GM19351 (cell line): ENCODE measurements around the gene BPIFB2.
"Not testable (repeated sequence)": the region's sequence is repeated elsewhere in the genome, so short reads cannot be mapped to it uniquely, and the experiment has no call there.

Experiments used
- ATAC-seq: cut with Tn5 transposase; IDR thresholded peaks from one replicate; pipeline ENCODE4 v1.9.1; 2021; ENCODE audit warnings: mild to moderate bottlenecking, moderate library complexity; ENCODE audit not compliant: unreplicated experiment

The BPIFB2 gene, protein sequence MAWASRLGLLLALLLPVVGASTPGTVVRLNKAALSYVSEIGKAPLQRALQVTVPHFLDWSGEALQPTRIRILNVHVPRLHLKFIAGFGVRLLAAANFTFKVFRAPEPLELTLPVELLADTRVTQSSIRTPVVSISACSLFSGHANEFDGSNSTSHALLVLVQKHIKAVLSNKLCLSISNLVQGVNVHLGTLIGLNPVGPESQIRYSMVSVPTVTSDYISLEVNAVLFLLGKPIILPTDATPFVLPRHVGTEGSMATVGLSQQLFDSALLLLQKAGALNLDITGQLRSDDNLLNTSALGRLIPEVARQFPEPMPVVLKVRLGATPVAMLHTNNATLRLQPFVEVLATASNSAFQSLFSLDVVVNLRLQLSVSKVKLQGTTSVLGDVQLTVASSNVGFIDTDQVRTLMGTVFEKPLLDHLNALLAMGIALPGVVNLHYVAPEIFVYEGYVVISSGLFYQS

DNA sequence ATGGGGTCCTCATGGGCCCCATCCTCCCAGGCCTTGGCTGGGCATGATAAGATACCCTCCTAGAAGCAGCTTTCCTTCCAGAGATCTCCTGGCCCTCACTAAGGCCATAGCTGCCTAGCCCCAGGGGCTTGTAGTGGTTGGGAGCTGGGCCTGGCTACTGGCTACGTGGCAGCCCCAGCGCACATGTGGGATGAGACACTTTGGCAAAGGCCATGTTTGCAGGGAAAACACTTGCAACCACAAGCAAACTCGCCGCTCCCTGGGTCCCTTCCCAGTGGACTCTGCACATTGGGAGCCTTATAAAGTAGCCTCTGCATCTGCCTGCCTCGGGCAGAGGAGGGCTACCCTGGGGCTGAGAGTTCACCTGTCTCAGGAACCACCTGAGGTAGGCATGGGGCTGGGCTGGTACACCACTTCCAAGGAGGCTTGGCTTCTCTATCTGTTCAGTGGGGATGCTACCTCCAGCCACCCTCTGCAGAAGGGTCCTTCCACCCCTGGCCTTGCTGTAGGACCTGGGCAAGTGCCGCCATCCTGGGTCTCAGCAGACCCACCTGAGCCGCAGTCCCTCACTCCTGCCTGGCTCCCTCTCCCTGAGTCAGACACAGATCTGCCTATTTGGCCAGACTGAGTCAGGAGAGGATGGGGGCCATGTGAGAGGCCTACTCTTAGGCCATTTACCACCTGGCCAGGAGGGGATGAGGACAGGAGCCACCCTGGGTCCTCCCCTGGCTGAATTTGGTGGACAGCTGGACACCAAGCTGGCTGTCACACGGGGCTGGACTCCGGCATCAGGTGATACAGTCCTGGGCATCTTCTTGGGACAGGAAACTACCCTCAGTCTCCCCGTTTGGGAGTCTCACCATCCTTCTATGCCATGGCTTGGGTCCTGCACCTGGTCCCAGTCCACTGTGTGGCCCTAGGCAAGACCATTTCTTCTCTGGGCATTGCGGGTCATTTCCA is at the start of gene BPIFB2:
Gene BPIFB2, plus strand, starts transcription at position 329 of the 960 bp plus-strand sequence. CDS start 871 bp downstream, outside the sequence.
- no peak for ATAC-seq

DNA sequence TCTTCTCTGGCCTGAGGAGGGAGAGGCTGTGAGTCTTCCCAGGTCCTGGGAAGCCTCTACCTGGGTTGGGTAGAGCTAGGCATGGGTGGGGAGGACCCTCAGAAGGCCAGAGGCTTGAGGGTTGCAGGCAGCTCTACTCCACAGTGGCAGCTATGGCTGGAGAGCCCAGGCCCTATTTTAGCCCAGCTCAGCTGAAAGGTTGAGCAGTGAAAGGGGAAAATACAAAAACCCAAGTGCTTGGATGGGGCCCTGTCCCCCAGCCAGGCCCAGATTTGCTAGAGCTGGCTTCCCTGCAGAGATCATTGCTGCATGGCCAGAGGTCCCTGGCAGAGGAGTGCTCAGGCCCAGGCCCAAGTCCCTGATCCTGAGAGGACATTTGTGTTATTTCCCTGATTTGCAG is 48.9 kb upstream of the BPIFB2 start:
- ATAC-seq, result no peak

DNA sequence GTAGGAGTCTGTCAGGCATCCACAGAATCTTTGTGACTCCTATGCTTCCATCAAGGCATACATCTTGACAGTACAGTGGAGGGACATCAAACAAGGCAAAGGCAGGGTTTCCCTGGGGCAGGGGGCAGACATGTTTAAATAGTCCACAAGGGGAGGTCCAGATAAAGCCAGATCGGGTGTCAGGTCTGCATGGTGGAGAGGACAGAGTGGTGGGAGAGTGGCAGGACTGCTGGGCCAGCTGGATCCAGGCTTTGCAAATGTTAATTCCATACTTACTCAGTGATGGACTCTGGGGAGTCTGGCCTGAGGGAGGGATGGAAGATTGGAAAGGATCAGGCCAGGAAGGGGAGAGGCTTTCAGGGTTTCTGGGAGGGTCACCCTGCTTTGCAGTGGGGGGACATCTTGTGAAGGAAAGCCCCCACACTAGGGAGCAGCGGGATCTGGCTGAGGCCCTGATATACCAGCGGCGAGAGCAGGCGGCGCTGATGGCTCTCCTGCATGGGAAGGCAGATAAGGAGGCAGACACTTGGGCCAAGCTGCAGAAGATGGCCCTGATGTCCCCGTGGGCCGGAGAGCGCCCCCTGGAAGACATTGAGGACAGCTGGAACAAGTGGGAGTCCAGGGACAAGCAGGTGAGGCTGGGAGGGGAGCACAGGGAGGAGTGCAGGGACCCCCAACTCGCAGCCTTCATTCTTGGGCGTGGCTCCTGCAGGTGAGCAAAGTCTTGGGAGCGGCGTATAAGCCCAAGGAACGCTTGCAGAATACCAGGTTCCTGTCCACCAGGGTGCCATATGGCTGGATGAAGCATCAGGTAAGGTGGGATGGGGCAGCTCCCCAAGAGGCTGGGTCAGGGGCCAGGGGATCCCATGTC is 47.9 kb upstream of the BPIFB2 start:
- ATAC-seq, result no peak

DNA sequence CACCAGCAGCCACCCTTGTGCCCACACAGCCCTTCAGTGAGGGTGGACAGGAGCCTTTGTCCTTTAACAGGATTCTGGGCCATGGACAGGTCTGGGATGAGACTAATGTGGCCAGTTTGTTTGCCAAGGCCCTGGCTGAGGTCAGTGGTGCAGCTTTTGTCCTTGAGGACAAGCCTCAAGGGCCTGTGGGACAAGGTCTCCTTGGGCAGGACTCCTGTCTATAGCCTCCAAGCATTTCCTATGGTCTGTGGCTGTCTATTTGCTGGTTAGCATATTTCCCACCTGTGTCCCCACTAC is 47.3 kb upstream of the BPIFB2 start:
- no peak for ATAC-seq

DNA sequence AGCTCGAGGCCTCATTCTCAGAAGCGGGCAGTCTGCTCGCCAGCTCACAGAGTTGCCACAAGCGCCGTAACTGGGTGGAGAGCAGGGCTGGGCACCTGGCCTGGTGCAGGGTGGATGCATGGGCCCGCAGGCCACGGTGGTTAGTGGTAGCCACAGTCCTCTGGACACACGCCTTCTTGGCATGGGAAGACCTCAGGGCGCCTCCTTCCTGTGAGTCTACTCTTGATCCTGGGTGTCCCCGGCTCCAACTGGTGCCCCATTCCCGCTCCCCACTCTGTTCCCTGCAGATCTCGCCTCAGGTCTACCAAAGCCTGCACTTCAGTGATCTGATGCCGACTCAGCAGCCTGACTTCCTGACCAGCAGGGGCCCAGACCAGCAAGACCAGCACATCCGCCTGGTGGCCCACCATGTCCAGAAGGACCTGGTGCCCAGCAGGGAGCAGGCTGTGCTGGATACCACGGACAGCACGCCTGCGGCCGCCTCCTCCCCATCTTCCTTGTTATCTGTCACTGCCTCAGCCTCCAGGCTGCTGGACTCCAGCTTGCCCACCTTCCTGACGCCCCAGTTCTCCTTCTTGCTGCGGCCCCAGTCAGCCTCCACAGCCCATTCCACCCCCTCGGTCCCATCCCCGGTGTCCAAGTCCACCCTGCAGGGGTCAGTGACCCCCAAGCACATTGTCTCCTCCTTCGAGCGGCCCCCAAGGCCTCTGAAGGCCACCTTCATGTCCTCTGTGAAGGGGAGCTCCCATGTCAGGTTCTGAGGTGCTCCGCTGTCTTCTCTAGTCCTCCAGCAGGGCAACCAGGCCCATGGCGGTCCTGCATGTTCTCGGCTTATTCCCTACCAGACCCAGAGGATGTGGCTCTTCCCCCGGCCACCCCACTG is 46.4 kb upstream of the BPIFB2 start:
- no peak for ATAC-seq

DNA sequence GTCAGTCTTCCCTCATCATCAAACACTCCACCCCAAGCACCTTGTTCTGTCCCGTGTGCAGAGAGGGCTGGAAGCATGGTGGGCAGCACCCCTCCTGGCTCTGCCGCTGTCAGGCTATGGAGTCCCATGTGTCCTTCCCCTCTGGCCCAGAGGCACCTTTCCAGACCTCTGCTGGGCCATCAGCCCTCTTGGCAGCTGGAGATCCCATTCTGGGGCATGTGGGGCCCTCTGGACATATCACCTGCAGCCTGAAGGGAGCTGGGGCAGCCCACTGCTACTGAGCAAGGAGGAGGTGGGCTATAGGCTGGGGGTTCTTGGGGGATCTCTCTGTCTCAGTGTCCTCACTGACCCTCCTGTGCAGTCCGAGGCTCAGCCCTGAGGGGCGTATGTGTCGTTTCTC is 45.5 kb upstream of the BPIFB2 start:
- ATAC-seq, result no peak

DNA sequence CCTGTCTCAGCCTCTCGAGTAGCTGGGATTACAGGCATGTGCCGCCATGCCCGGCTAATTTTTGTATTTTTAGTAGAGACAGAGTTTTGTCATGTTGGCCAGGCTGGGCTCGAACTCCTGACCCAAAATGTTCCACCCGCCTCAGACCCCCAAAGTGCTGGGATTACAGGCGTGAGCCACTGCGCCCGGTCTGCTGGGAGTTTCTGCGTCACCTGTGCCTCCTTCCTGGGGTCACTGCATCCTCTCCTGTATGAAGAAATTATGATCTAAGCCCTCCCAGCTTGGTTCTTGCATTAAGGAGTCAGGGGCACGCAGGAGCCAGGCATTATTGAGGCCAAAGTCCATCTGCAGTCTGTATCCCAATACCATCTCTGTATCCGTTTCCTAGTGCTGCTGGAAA is 44.9 kb upstream of the BPIFB2 start:
- ATAC-seq, result not testable (repeated sequence)

DNA sequence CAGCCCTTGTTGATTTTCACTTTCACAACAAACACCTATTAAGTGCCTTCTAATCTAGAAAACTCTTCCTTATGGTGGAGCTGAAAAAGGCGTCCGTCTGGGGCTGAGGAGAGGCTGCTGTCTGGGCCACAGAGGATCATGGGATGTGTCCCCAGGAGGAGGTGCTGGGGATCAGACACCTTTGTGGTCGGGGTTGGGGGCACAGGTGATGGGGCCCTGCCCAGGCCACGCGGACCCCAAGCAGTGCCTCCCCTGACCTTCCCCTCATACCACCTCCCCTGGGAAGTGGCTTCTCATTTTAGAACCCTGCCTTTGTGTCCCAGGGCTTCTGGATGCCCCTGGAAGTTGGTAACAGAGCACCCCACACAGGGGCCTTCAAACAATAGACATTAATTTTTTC is 44.3 kb upstream of the BPIFB2 start:
- ATAC-seq, result no peak

DNA sequence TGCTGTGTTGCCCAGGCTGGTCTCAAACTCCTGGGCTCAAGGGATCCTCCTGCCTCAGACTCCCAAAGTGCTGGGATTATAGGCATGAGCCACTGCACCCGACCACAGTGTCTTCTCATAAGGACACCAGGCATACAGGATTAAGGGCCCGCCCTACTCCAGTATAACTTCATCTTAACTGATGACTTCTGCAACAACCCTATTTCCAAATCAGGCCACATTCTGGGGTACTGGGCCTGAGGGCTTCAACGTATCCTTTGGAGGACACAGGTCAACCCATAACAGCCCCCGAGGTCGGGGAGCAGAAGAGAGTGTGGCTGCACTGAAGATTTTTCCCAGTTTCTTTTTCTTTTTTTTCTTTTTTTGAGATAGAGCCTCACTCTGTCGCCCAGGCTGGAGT is 42.9 kb upstream of the BPIFB2 start:
- ATAC-seq, result no peak

DNA sequence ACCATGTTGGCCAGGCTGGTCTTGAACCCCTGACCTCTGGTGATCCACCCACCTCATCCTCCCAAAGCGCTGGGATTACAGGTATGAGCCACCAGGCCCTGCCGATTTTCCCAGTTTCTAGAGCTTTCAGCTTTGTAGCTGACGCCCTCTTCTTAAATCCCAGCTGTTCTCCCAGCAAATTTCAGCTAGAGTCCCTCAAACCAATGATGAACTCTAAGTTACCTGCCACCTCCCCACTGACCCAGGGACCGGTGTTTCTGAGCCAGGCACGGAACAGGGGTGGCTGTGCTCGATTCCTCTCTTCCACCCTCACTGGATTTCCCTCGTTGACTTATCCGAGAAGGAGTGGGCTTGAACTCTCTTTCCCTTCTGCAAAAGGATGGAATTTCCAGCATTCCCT is 42.4 kb upstream of the BPIFB2 start:
- ATAC-seq, result no peak

DNA sequence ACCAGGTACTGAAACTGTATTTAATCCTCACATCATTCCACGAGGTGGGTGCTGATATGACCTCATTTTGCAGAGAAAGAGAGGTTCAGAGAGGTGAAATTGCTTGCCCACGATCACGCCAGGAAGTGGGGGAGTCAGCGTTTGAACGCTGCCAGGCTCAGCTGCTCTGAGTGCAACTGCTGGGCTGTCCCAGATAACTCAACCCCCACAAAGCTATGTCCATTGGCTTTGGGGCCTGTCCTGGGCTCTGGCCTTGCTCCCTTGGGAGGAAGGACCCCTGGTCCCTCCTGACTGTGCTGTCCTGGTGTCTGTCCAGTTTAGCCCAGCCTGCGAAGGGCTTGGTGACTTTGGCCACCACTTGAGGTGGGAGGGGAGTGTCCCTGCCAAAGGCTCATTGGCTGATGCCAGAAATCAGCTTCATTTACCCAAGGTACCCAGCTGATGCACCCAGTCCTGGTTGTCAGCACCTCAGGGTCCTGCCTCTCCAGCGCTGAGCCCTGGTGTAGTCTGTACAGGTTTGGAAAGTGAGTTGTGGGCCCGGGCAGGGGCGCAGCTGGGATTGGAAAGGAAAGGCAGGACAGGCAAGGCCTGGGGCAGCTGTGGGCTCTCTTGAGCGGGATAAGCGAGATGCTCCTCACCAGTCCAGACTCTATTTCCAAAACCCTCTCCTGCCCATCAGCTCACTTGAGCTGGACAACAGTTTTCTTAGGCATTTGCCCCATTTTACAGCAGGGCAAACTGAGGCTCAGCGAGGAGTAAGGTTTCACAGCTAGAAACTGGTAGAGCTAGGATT is 41.7 kb upstream of the BPIFB2 start:
- ATAC-seq, result no peak

DNA sequence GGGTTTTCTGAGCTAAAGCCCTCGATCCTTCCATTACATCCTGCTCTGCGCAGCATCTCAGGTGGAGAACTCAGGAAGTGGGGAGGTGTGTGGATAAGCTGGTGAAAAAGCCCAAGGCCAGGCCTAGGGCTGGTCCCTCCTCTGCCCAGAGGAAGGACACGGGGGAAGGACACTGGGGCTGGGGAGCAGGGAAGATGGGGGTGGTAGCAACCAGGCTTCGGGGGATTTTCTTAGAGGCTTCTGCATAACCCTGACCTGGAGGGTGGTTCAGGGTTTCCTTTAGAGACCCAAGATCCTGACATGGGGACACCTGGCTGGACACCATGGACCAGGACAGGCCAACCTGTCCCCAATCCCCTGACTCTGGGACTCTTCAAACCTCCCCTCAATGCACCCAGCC is 41.1 kb upstream of the BPIFB2 start:
- ATAC-seq, result no peak

DNA sequence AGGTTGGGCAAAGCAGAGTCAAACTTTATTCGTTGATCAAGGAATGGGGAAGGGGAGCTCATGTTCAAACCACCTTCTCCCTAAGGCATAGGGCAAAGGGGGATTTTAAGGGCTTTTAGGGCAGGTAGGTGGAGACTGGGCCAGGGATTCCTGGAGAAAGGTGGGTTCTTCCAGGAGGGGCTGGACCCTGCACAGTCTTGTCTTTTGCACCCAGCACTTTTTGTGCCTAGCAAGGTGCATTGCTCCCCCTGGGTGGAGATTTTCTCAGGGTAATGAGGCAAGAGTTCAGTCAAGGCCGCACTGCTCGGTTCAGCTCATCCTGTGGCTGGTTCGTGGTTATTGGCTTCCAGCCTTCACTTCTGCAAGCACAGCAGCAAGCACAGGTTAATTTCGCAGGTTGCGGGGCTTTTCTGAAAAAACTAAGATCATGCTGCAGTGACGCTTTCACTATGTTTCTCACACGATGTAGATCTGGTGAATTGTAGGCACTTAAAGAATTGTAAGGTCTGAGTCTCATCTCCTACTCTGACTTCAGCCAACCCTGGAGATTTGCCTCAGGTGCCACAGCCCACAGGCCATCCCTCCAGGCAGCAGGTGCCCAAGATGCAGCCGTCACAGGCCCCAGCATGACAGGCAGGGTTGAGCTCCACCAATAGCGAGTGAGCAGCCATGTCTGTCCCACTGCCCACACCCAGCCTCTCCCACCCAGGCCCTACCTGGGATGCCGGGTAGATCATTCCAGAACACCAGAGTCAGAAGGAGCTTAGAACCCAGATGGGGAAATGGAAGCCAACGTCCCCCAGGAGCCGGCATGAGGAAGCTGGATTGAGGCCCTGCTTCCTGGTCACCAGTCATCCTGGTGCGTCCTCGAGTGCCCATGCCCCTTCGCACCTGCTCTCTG is 40.4 kb upstream of the BPIFB2 start:
- no peak for ATAC-seq

DNA sequence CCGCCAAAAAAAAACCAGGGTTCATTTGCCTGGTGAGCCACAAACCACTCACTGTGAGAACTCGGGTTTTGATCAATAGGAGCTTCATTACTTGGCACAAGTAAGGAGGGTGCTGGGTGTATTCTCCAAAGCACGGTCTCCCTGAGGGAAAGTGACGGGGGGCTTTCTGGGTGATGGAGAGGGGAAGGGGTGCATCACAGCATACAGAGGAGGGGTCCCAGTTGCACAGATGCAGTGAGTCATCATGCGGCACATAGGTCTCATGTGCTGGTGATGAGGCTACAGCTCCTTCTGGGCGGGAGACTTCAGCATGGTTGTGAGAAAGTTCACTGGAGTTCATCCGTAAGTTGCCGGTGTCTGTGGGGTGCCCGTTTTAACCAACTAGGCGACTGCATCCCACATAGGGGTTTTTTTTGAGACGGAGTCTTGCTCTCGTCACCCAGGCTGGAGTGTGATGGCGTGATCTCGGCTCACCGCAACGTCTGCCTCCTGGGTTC is 39.5 kb upstream of the BPIFB2 start:
- ATAC-seq, result no peak

DNA sequence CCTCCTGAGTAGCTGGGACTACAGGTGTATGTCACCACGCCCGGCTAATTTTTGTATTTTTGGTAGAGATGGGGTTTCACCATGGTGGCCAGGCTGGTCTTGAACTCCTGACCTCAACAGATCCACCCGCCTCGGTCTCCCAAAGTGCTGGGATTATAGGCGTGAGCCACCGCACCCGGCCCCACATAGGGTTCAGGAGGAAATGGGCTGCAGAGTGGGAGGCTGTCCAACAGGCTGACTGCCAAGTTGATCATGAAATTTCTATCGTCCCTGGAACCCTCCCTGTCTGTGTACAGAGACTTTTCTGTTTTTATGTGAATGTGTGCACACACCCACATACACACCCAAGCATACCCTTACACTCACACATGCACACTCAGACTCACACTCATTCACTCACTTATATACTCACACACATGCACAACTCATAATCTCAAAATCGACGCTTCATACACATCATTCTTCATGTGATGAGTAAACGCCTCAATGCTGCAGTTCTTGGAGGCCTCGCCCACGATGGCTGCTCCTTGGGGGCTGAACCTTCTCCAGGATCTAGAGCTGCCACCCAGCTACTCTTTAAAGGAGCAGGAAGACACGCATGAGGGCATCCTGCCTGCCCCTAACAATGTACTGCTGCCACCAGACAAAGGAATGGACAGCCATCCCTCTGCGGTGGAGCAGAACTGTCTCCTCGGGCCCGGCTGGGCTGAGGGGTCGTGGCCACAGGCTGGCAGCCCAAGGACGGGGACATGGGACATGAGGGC is 38.8 kb upstream of the BPIFB2 start:
- no peak for ATAC-seq

DNA sequence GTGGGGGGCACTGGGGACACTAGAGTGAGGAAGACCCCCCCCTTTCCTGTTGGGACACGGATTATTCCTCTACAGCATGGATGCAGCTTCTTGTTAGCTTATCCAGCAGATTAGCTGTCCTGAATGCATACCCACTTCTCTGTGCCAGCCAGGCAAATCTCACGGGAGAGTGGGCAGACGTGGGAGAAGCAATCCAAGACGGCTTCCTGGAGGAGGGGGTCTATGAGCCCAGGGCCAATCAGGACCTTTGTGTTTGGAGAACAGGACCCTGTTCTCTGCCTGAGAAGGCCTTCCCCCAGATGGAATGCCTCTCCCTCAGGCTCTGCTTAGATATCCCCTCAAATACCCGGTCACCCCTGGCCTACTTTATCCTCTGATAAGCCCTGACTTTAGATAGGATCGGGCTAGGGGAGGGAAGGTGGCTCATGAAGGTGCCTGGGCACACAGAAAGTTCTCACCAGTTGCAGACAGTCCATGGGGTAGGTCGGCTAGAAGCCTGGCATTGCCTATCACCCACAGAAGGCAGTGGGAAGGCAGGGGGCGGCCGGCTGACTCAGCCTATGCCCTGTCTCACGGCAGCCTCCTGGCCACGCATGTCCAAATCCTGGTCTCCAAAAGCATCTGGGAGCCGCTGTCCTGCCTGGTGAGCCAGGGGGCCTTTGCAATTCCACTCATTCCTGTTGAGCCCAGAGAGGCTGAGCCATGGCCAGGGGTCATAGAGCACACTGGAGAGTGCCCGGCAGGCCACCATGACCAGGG is 38.0 kb upstream of the BPIFB2 start:
- no peak for ATAC-seq
